ENCODE data around the gene PCDHGB3.
"Not testable (repeated sequence)": the region's sequence is repeated elsewhere in the genome, so short reads cannot be mapped to it uniquely, and the experiment has no call there.

PCDHGB3 gene

GRCh38 chr5:141393267-141393666, 23.2 kb downstream of the PCDHGB3 start:
- DNase-seq, result no peak

GRCh38 chr5:141394401-141395187, 24.6 kb downstream of the PCDHGB3 start:
- DNase-seq, result not testable (repeated sequence)

GRCh38 chr5:141397756-141398551, 27.9 kb downstream of the PCDHGB3 start, which contains the start of gene PCDHGB5:
Gene PCDHGB5, plus strand, starts transcription at chr5:141397947. Its CDS starts 181 bp downstream, at chr5:141398128.
- DNase-seq, result not testable (repeated sequence)

GRCh38 chr5:141398608-141399007, 28.6 kb downstream of the PCDHGB3 start:
- DNase-seq, result no peak

GRCh38 chr5:141399555-141400258, 29.7 kb downstream of the PCDHGB3 start:
- no peak for DNase-seq

- no peak for DNase-seq
Measured at GRCh38 chr5:141402553-141403243, 32.7 kb downstream of the PCDHGB3 start, which contains the start of gene PCDHGA9. Gene PCDHGA9, plus strand, starts transcription at chr5:141402778. Its CDS starts 175 bp downstream, at chr5:141402953.

GRCh38 chr5:141403387-141403786, 33.3 kb downstream of the PCDHGB3 start:
- no peak for DNase-seq

- DNase-seq, result not testable (repeated sequence)
Measured at GRCh38 chr5:141407790-141408505, 37.9 kb downstream of the PCDHGB3 start, which contains the start of gene PCDHGB6. Gene PCDHGB6, plus strand, starts transcription at chr5:141408021. Its CDS starts 182 bp downstream, at chr5:141408203.

- DNase-seq, result no peak
Measured at GRCh38 chr5:141409598-141410306, 39.7 kb downstream of the PCDHGB3 start.

GRCh38 chr5:141411575-141411974, 41.5 kb downstream of the PCDHGB3 start:
- DNase-seq, result no peak

GRCh38 chr5:141412854-141413539, 43.0 kb downstream of the PCDHGB3 start, which contains the start of gene PCDHGA10:
Gene PCDHGA10, plus strand, starts transcription at chr5:141412987. Its CDS starts 189 bp downstream, at chr5:141413176.
- peak; percentile 42 for DNase-seq

- DNase-seq, result no peak
Measured at GRCh38 chr5:141413540-141414069, 43.6 kb downstream of the PCDHGB3 start.

- not testable (repeated sequence) for DNase-seq
Measured at GRCh38 chr5:141414548-141415274, 44.7 kb downstream of the PCDHGB3 start.

GRCh38 chr5:141415275-141415618, 45.2 kb downstream of the PCDHGB3 start:
- DNase-seq, result not testable (repeated sequence)

GRCh38 chr5:141417494-141418172, 47.6 kb downstream of the PCDHGB3 start, which contains the start of gene PCDHGB7:
Gene PCDHGB7, plus strand, starts transcription at chr5:141417677. Its CDS starts 183 bp downstream, at chr5:141417860.
- DNase-seq, result not testable (repeated sequence)

GRCh38 chr5:141419074-141419880, 49.2 kb downstream of the PCDHGB3 start:
- DNase-seq, result no peak

- DNase-seq, result peak; percentile 28
Measured at GRCh38 chr5:141420855-141421488, 50.9 kb downstream of the PCDHGB3 start, which contains the start of gene PCDHGA11. Gene PCDHGA11, plus strand, starts transcription at chr5:141421051. Its CDS starts 177 bp downstream, at chr5:141421228.

Data from central memory CD4-positive, alpha-beta T cell (primary cell).